Thoracic aorta (tissue), 2 donors: ENCODE measurements around the gene TK2. TPM values are rescaled to one million over a fixed set of nuclear protein-coding genes. Genes with fewer than 3 reads are reported as not detected.

Source experiments
- ATAC-seq: fragments of 150-250 bp; one replicate; pipeline ENCODE4 v1.8.0; 2017; ENCODE audit warnings: low read depth; ENCODE audit not compliant: insufficient number of reproducible peaks, low FRiP score
- DNase-seq: peaks from one replicate; pipeline ENCODE4 v3.0.0-alpha.2; 2020; ENCODE audit warnings: low spot score
- H3K27ac ChIP-seq, 2 donors: fragments of 200-600 bp; sonication (generic); 1 replicate in 1 of 2; 2 replicates in 1 of 2; pipeline ENCODE4 v1.5.1; 2016; ENCODE audit warnings: mild to moderate bottlenecking in 2 of 2, moderate library complexity in 2 of 2
- H3K27me3 ChIP-seq: fragments of 200-600 bp; sonication (generic); replicated peaks from 2 replicates; pipeline ENCODE4 v1.6.0; 2016; ENCODE audit warnings: mild to moderate bottlenecking; ENCODE audit not compliant: insufficient read depth
- H3K36me3 ChIP-seq: fragments of 200-600 bp; sonication (generic); one replicate; pipeline ENCODE4 v1.5.1; 2016
- H3K4me1 ChIP-seq, 2 donors: fragments of 200-600 bp; sonication (generic); 1 replicate in 1 of 2; 2 replicates in 1 of 2; pipeline versions ENCODE4 v1.5.1 to v1.6.0; 2016; ENCODE audit warnings: low read depth in 2 of 2, mild to moderate bottlenecking in 1 of 2; ENCODE audit not compliant: control insufficient read depth in 1 of 2
- H3K4me3 ChIP-seq: fragments of 200-600 bp; sonication (generic); 2 replicates; pipeline ENCODE4 v1.5.1; 2016; ENCODE audit warnings: mild to moderate bottlenecking
- H3K9me3 ChIP-seq: fragments of 200-600 bp; sonication (generic); 2 replicates; pipeline ENCODE4 v1.5.1; 2016
- CTCF ChIP-seq: fragments of 200-600 bp; sonication (generic); IDR thresholded peaks from one replicate; pipeline ENCODE4 v1.5.1; 2019; ENCODE audit warnings: antibody characterized with exemption
- total RNA-seq, 2 donors: library from RNA; depleted of rRNA; stranded (reverse); fragments of >200 nt; gene quantifications; one replicate each; pipeline versions ENCODE4 v1.1.0 to v1.2.3, GENCODE V29; 2016

The TK2 gene
- total RNA-seq, 2 donors from 2014 or later: 41.7 to 55.5 TPM

DNA sequence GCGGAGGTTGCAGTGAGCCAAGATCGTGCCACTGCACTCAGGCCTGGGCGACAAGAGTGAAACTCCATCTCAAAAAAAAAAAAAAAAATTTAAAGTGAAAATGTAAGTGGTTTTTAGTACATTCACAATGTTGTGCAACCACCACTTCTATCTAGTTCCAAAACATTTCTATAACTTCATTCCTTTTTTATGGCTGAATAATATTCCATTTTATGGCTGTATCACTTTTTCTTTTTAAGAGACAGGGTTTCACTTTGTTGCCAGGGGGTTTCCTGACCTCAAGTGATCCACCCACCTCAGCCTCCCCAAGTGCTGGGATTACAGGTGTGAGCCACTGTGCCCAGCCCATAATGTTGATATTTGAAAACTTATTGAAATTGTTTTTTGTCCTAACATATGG lies 42.9 kb upstream of the TK2 start:
- H3K27me3 ChIP-seq: no peaks in the 10 kb centered on the region
- DNase-seq: no peak
- no peak for TF ChIP-seq CTCF
- H3K4me3 ChIP-seq: no peak overlapping the region
- no peak overlapping the region for H3K27ac ChIP-seq
- no peaks in the 10 kb centered on the region for H3K9me3 ChIP-seq
- no peak for ATAC-seq
- H3K36me3 ChIP-seq: no peaks in the 10 kb centered on the region
- no peaks in the 10 kb centered on the region for H3K4me1 ChIP-seq

GRCh38 chr16:66592241-66592640 lies 42.3 kb upstream of the TK2 start:
- H3K27ac ChIP-seq: no peak overlapping the region
- no peaks in the 10 kb centered on the region for H3K36me3 ChIP-seq
- no peaks in the 10 kb centered on the region for H3K27me3 ChIP-seq
- H3K9me3 ChIP-seq: no peaks in the 10 kb centered on the region
- ATAC-seq (no peak), DNase-seq (no peak)
- H3K4me3 ChIP-seq: no peak overlapping the region
- H3K4me1 ChIP-seq: no peaks in the 10 kb centered on the region
- TF ChIP-seq CTCF: no peak

GRCh38 chr16:66591018-66591417 lies 41.1 kb upstream of the TK2 start:
- H3K4me3 ChIP-seq: no peak overlapping the region
- no peaks in the 10 kb centered on the region for H3K4me1 ChIP-seq
- no peak for TF ChIP-seq CTCF
- no peak for DNase-seq
- no peaks in the 10 kb centered on the region for H3K36me3 ChIP-seq
- H3K9me3 ChIP-seq: no peaks in the 10 kb centered on the region
- H3K27me3 ChIP-seq: no peaks in the 10 kb centered on the region
- H3K27ac ChIP-seq: no peak overlapping the region
- no peak for ATAC-seq

GRCh38 chr16:66590322-66590721 lies 40.4 kb upstream of the TK2 start:
- H3K4me1 ChIP-seq: no peaks in the 10 kb centered on the region
- H3K9me3 ChIP-seq: no peaks in the 10 kb centered on the region
- no peak overlapping the region for H3K27ac ChIP-seq
- H3K36me3 ChIP-seq: no peaks in the 10 kb centered on the region
- H3K27me3 ChIP-seq: no peaks in the 10 kb centered on the region
- ATAC-seq (no peak), DNase-seq (no peak)
- peak overlapping the region; percentile 25 for H3K4me3 ChIP-seq
- TF ChIP-seq CTCF: no peak

DNA sequence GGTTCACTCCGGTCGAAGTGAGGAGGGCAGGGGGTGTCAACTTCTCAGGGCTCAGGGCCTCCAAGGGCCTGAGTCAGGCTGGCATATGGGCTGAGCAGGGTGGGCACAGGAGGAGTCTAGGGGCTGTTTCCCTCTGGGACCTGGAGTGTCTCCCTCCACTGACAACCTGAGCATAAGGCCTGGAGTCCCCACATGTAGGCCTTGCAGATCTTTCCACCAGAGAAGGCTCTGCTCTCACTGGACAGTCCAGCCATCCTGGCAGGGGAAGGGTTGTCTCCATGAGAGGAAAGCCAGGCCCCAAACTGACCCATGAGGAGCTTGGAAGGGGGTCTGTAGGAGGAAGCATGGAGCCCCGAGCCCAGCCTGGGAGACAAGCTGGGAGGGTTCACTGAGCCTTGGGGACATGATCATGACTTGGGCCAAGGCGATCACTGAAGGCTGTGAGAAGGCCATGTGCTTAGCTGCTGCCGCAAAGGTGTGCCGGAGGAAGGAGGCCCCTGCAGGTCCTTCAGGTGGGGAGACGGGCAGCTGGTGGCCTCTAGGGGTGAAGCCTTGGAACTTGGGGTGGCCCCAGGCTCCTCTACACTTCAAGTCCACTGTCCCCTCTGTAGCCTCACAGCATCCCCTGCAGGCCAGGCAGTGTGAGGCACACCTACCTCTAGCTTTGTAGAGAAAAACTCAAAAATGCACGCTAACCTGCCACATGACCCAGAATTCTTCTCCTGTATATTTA lies 39.2 kb upstream of the TK2 start:
- H3K27me3 ChIP-seq: no peaks in the 10 kb centered on the region
- H3K4me1 ChIP-seq: no peaks in the 10 kb centered on the region
- H3K9me3 ChIP-seq: no peaks in the 10 kb centered on the region
- peak; percentile 38 for TF ChIP-seq CTCF
- no peak overlapping the region for H3K4me3 ChIP-seq
- H3K36me3 ChIP-seq: no peaks in the 10 kb centered on the region
- no peak overlapping the region for H3K27ac ChIP-seq
- DNase-seq: no peak
- no peak for ATAC-seq
